ENCODE results near the gene PAIP2B. TPM values are rescaled to one million over a fixed set of nuclear protein-coding genes. Genes with fewer than 3 reads are reported as not detected.

PAIP2B gene
- total and polyA plus RNA-seq, 10 of the 15 experiments (the other 5 are each of a cell fraction or from before 2014, with no cell fraction given), result 0.06 to 0.79 (median 0.32) TPM

- TF ChIP-seq RAD21 (IDR thresholded peaks at IDR 0.05; ENCODE audit: insufficient read depth, low read depth, low read length) (no peak), LARP7 (IDR thresholded peaks at IDR 0.05) (0 out of 2 replicates have a peak, but pooled peaks have one; percentile 58), BHLHE40 (IDR thresholded peaks at IDR 0.05; ENCODE audit: borderline replicate concordance in 1 of 2, low read depth in 2 of 2, low read length in 1 of 2) (peak in 1 of 2 experiments; percentile 40; a peak in 1 of 4 replicates), MTA3 (IDR thresholded peaks at IDR 0.05; ENCODE audit: borderline replicate concordance, low read length) (no peak), STAT1 (conservative IDR thresholded peaks at IDR 0.05) (no peak), RELB (IDR thresholded peaks at IDR 0.05; ENCODE audit: low read depth) (no peak), NR2C1 (IDR thresholded peaks at IDR 0.05) (no peak), FOXM1 (IDR thresholded peaks at IDR 0.05; ENCODE audit: low read depth, low read length) (no peak)
Observed at GRCh38 chr2:71226096-71226964, 573 bp downstream of the PAIP2B start (continued).

- Histone ChIP-seq H2AFZ (ENCODE audit: control insufficient read depth, low read depth, low read length) (no peak overlapping the region), H3K9ac (ENCODE audit: control insufficient read depth, insufficient read depth, low read length) (no peak overlapping the region), H3K27me3 (replicated peaks in 1 of 2; ENCODE audit: control insufficient read depth in 2 of 2, insufficient read depth in 2 of 2, low read length in 1 of 2) (no peaks in the 10 kb centered on the region), H3K36me3 (ENCODE audit: control insufficient read depth in 2 of 2, insufficient read depth in 2 of 2, low read length in 1 of 2) (no peaks in the 10 kb centered on the region), H3K4me1 (ENCODE audit: control insufficient read depth, insufficient read depth, low read length) (no peaks in the 10 kb centered on the region; the same call in 1 of the 2 replicates), H3K27ac (ENCODE audit: control insufficient read depth, insufficient read depth) (no peak overlapping the region), H3K4me3 (no peak overlapping the region), H3K9me3 (replicated peaks; ENCODE audit: control insufficient read depth, insufficient read depth, low read length) (no peaks in the 10 kb centered on the region), H3K4me2 (ENCODE audit: control insufficient read depth, insufficient read depth) (no peak overlapping the region), H4K20me1 (ENCODE audit: control insufficient read depth, insufficient read depth) (no peaks in the 10 kb centered on the region), H3K79me2 (ENCODE audit: control insufficient read depth, insufficient read depth, low read length) (no peaks in the 10 kb centered on the region)
- ChIA-PET SMC1A (ENCODE audit: uncharacterized antibody, unreplicated experiment) (interaction anchor here (1.4 to 1.5 kb wide), 2 partner anchors 11 to 124 kb away, joined by 3 to 4 read pairs; no protein-coding TSS in a partner anchor), CTCF (interaction anchor here (0.7 to 1.3 kb wide), 2 partner anchors 75 to 285 kb away, joined by 3 to 5 read pairs; no protein-coding TSS in a partner anchor), POLR2A (interaction anchor here (1.0 kb wide), 1 partner anchor 15 kb away, joined by 3 read pairs; no protein-coding TSS in a partner anchor), RAD21 (ENCODE audit: unreplicated experiment) (interaction anchor here (0.6 kb wide), 1 partner anchor 107 kb away, joined by 3 read pairs; the partner anchor contains the start of gene ZNF638)
- FAIRE-seq (no peak), ATAC-seq (no peak), DNase-seq (ENCODE audit: low read depth, low spot score) (no peak)
- in situ Hi-C loops (cut with MboI) (no loop called here), intact Hi-C loops (cut with micrococcal nuclease; ENCODE audit: unreplicated experiment) (loop anchor here (2.0 to 5.0 kb wide), 2 partner anchors 52 to 286 kb away; no protein-coding TSS in a partner anchor)
- no TSS peak for BruUV-seq (replicated peaks)
- TF ChIP-seq LARP7 (IDR thresholded peaks at IDR 0.05) (no peak), BCLAF1 (IDR thresholded peaks at IDR 0.05) (no peak), KAT2A (conservative IDR thresholded peaks at IDR 0.05; ENCODE audit: control insufficient read depth, low read depth, low read length) (no peak), YY1 (IDR thresholded peaks at IDR 0.05; ENCODE audit: low read depth, low read length) (no peak), JUNB (IDR thresholded peaks at IDR 0.05) (no peak), WRNIP1 (IDR thresholded peaks at IDR 0.05; ENCODE audit: borderline replicate concordance, low read depth, low read length) (no peak), SRF (IDR thresholded peaks at IDR 0.05; ENCODE audit: low read depth in 2 of 2, low read length in 2 of 2) (no peak), ELK1 (IDR thresholded peaks at IDR 0.05; ENCODE audit: low read depth, low read length) (no peak), HCFC1 (IDR thresholded peaks at IDR 0.05; ENCODE audit: low read length) (no peak)
Observed at GRCh38 chr2:71224935-71225334, 2.0 kb downstream of the PAIP2B start.
